ENCODE measurements around the gene TENM3. TPM values are rescaled to one million over a fixed set of nuclear protein-coding genes. Genes with fewer than 3 reads are reported as not detected.

TENM3 gene
- total RNA-seq, 1 donor from 2014 or later, result 91.0 TPM

GRCh38 chr4:182252220-182252619 lies 9.0 kb downstream of the TENM3 start:
- DNase-seq (ENCODE audit: low read depth), result no peak

GRCh38 chr4:182254026-182254780 lies 11.0 kb downstream of the TENM3 start:
- no peak for DNase-seq (ENCODE audit: low read depth)

- peak; percentile 7 for DNase-seq (ENCODE audit: low read depth)
These were observed 12.4 kb downstream of the TENM3 start for GRCh38 chr4:182255441-182256190.

DNA sequence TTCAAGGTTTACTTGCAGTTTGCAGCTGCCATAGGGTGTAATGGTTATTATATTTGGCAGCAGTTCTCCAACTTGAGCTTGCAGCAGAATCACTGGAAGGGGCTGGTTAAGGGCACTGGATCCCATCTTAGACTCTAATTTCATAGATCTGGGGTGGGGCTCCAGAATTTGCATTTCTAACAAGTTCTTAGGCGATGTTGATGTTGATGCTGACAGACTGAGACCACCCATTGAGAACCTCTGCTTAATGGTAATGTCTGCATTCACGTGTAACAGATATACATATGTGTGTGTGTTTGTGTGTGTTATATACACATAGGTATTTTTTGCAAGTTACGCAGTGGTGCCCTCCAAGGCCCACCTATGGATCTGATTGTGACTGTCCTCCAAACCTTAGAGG lies 13.8 kb downstream of the TENM3 start:
- no peak for DNase-seq (ENCODE audit: low read depth)

DNA sequence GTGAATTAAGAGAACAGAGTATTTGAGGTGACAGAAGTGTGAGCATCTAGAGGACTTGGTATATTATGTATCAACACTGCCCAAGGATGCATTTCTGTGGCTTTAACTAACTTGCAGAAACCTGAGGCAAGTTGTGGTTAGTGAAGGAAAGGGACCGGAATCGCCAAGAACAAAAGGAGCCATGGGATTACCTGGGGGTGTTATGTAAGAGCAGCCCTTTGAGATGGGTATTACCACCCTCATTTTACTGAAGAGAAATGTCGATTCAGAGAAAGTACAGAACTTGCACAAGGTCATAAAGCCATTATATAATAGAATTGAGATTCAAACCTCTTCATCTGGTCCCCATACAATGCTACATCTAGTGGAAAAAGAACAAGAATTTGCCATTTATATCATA lies 14.3 kb downstream of the TENM3 start:
- no peak for DNase-seq (ENCODE audit: low read depth)

DNA sequence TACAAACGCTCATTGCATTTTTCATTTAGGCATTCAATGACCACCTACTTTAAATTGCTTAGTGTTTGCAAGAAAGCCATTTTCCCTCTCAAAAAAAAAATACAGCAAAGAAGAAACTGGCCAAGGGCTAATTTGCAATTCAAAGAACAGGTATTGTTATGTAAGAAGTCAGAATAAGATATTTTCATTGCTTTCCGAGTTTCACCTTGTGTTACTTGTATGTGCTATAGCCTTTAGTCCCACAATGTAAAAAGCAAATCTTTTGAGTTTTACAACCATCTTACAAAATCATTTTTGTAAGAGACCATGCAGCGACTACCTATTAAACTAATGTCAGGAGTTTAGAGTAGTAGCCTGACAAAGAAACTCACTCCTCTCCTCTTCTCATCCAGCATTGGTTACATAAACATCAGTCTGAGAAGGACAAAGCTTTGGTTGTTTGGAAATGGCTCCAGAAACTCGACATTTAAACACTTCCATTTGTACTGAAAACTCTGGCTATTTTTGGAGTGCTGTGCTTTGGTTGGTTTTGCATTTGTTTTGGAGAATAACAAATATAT lies 15.3 kb downstream of the TENM3 start:
- no peak for DNase-seq (ENCODE audit: low read depth)

GRCh38 chr4:182261651-182262223 lies 18.5 kb downstream of the TENM3 start:
- DNase-seq (ENCODE audit: low read depth), result no peak

DNA sequence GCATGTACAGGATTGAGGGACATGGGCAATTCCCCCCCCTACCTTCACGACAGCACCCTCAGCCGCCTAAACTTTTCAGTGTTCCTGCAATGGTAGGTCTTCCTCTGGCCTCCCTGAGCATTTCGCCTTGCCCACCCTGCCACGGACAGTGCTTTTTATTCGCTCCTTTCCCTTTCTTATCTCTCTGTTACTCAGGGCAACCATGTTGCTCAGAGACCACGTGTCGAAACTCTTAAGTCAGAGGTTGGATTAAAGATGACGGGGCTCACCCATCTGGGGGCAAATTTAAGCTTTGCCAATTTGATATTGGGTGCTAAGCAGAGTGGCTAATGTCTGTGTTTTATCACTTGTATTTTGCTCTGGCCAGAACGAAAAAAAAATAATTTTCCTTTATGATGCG lies 20.4 kb downstream of the TENM3 start:
- no peak for DNase-seq (ENCODE audit: low read depth)

GRCh38 chr4:182264139-182264752 lies 21.0 kb downstream of the TENM3 start:
- DNase-seq (ENCODE audit: low read depth), result no peak

DNA sequence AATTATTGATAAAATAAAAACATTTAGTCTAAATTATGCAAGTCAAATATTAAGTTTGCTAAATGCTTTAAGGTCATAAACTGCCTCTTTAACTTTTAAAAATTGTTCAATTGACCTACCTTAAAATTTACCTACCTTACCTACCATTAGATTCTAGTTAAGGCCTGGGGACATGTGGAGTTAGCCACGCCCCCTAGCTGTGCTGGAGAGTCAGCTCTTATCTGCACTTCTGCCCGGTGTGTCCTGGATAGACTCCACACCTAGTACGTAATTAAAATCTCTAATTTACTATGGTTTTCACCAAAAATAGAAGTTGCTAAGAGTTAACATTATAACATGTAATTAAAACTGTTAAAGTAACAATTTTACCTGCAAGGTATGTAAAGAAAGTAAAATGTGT lies 22.7 kb downstream of the TENM3 start:
- no peak for DNase-seq (ENCODE audit: low read depth)

DNA sequence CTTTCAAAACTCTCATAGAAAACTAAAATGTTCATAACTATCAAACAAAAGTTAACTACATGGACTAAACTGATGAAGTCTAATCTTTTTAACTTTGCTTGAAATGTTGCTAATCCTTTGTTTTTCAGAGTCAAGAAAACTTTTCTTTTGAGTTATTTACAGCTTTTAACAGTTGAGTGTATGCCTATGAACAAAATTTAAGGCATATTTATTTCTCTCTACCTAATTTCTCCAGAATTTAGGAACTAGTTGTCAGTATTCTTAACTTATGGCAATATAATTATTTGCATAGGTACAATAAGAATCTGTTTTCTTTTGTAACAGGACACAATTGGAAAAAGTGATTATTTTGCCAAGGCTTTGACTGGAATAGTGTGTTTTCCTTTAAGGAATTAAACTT lies 23.8 kb downstream of the TENM3 start:
- no peak for DNase-seq (ENCODE audit: low read depth)

GRCh38 chr4:182268966-182269365 lies 25.8 kb downstream of the TENM3 start:
- DNase-seq (ENCODE audit: low read depth), result peak; percentile 10

- no peak for DNase-seq (ENCODE audit: low read depth)
These were observed 28.5 kb downstream of the TENM3 start for GRCh38 chr4:182271731-182272130.

GRCh38 chr4:182272151-182272550 lies 28.9 kb downstream of the TENM3 start:
- DNase-seq (ENCODE audit: low read depth), result no peak

- DNase-seq (ENCODE audit: low read depth), result no peak
These were observed 30.2 kb downstream of the TENM3 start for GRCh38 chr4:182273191-182273935.

DNA sequence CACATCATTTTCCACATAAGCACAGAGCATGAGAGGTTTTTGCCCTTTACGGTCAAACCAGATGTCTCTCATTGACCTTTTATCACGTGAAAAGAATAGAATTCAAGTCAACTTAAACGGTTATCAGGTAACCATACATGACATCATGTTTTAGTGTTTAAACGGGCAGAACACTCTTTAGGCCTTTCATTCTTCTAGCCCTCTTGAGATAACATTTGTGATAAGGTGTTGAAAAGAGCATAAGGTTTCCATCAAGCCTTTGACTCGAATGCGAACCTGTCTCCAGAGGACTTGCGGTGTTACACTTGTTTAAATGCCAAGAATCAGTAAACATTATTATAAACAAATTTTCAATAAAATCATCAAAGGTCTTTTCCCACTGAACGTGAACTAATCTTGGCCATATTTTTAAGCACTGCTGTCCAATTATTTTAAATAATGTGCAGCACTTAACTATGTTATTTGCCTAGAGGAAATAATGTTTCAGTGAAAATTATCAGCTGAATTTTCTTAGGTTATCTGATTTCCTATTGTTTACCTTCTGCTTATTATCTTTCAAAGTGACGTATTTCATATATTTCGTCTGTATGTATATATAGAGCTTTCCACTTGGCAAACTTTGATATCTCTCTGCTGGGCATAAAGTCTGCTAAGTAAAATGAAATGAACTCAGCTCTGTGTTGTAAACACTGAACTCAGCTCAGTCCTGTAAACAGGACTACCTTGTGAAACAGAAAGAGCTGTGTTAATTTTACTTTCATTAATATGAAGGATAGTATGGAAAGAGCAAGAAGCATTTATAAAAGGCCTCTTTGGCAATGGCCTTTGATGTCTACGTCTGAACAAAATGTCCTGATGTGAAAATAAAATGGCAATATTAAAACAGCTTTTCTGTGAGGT lies 33.3 kb downstream of the TENM3 start:
- no peak for DNase-seq (ENCODE audit: low read depth)

DNA sequence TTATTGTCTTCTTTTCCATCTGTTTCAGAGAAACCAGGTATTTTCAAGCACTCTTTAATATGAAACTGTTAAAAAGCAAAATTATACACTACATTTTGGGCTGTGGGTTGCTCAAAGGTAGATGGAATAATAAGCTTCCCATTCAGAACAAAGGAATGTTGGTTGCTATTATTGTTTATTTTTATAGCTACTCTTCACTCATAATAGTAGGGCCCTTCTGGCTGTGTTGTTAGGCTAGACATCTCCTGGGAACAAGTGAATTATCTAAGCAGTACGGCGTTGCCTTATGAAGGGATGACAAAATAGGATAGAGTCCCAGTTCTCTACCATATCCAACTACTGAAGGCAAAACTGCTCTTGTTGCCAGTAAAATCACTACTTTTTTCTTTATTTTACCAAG lies 34.2 kb downstream of the TENM3 start:
- no peak for DNase-seq (ENCODE audit: low read depth)

DNA sequence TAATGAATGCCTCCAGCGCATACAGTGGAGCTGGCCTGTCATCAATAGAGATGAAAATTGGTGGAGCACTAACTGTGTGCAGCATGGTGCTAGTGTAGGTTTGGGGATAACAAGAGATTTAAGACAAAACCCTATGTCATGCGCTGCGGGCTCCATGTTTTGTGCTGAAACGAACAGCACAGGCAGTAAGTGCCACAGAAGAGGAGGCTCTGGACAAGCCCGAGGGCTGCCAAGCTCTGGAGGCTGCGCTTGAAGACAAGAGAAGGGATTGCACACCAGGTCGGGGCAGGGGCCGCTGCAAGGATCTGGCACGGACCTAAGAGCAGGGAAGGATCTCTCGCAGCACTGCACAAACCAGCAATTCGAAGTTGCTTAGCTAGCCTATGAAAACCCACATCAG lies 35.5 kb downstream of the TENM3 start:
- DNase-seq (ENCODE audit: low read depth), result no peak

GRCh38 chr4:182280436-182281111 lies 37.4 kb downstream of the TENM3 start:
- peak; percentile 78 for DNase-seq (ENCODE audit: low read depth)
